DMS53 treated with DMSO at 0.1 percent for 48 hours (cell line): ENCODE data around the gene PKHD1.
A peak's percentile ranks its signal among the peaks of the same experiment; 100 is the strongest.

ENCODE experiments used
- DNase-seq: peaks from one replicate; lab custom pipeline; 2025; ENCODE audit not compliant: unreplicated experiment; lab: John Stamatoyannopoulos, UW

PKHD1 gene

DNA sequence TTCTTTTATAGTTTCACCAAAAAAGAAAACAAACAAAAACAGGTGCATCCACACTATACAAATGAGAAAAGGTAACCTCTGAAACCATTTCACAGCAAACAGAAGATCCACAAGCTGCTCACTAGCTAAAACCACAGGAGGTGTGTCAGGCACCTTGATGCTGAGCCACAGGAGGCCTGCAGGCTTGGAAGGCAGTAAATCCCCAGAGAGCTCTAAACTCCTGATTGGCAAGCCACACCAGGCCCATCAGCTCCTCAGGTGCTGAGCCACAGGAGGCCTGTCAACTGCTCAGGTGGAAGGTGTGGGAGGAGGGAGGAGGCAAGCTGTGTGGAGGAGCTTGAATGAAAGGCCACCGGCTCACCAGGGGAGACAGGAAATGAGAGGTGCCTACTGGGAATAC, 273.0 kb downstream of the PKHD1 start:
- peak; percentile 47 for DNase-seq

DNA sequence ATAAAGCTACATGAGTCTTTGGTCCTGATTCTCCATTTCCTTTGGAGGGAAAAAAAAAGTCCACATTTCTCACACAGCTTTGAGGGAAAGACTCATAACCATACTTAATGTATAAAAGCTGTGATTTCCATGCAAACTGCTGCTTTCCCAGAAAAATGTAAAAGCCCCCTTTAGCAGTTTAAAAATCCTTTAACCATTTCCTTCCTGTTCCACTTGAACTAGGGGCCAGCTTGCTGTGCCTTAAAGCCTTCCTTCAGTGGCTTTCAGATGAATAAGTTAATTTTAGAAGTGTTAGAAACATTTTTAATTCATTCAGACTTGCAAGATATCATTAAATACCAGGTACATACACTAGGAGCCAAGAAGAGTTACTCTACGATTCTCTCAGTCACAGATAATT, 273.5 kb downstream of the PKHD1 start:
- no peak for DNase-seq

- DNase-seq, result no peak
Observed at GRCh38 chr6:51812231-51812630, 275.2 kb downstream of the PKHD1 start.

GRCh38 chr6:51805517-51805916, 281.9 kb downstream of the PKHD1 start:
- DNase-seq, result no peak

GRCh38 chr6:51800603-51801002, 286.8 kb downstream of the PKHD1 start:
- no peak for DNase-seq

DNA sequence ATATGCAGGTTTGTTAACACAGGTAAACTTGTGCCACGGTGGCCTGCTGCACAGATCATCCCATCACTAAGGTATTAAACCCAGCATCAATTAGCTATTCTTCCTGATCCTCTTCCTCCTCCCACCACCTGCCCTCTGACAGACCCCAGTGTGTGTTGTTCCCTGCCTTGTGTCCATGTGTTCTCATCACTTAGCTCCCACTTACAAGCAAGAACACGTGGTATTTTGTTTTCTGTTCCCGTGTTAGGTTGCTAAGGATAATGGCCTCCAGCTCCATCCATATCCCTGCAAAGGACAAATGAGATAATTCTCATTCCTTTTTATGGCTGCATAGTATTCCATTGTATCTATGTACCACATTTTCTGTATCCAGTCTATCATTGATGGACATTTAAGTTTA, 294.0 kb downstream of the PKHD1 start:
- no peak for DNase-seq

- no peak for DNase-seq
Observed at GRCh38 chr6:51792273-51793030, 295.0 kb downstream of the PKHD1 start.

DNA sequence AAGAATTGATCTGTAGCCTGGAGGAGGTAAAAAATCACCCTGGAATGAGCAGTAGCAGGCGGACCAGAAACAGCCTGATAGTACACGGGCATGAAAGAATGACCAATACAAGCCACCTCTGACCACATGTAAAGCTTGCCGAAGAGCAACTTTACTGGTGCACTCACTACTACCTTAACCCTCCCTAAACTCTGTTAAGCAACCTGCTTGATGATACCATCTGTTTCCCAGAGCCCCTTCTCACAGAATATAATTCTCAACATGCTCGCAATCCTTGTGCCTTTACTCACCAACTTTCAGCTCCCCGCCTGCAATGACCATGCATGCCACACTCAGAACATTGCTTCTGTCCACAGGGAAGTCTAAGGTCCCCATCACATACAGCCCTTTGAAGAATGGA, 296.5 kb downstream of the PKHD1 start:
- DNase-seq, result no peak

DNA sequence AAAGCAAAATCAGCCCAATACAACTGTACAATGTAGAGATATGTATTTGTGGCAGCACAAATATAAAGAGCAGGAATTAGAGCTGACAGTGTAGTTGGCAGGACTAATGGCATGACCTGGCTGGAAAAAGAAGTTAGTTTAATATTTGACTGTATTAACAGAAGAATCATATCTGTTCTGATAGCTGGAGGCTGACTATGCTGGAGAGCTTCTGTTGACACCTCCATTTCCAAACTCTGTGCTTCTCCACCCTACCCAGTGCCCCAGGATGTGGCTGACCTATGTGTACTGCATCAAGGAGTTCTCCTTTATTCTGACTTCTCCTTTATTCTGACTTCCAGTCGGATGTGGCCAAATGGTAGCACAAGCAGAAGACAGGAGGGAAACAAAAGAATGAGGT, 299.3 kb downstream of the PKHD1 start:
- no peak for DNase-seq

- DNase-seq, result peak; percentile 15
Observed at GRCh38 chr6:51778666-51779065, 308.7 kb downstream of the PKHD1 start.

GRCh38 chr6:51777618-51778017, 309.8 kb downstream of the PKHD1 start:
- DNase-seq, result no peak

GRCh38 chr6:51775942-51776860, 311.2 kb downstream of the PKHD1 start:
- DNase-seq, result no peak

DNA sequence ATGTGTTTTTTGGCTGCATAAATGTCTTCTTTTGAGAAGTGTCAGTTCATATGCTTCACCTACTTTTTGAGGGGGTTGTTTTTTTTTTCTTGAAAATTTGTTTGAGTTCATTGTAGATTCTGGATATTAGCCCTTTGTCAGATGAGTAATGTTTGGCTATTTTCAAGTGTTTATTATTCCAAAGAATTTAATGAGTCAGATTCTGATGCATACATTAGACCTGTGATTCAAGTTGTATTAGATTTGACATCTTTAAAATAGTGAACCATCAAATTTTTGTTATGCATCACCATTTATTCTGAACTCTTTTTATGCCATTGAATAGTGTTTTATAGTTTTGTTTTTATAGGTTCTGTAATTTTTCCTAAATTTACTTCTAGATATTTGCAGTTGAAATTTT, 319.3 kb downstream of the PKHD1 start:
- DNase-seq, result peak; percentile 14

- DNase-seq, result no peak
Observed at GRCh38 chr6:51765230-51765629, 322.2 kb downstream of the PKHD1 start.

DNA sequence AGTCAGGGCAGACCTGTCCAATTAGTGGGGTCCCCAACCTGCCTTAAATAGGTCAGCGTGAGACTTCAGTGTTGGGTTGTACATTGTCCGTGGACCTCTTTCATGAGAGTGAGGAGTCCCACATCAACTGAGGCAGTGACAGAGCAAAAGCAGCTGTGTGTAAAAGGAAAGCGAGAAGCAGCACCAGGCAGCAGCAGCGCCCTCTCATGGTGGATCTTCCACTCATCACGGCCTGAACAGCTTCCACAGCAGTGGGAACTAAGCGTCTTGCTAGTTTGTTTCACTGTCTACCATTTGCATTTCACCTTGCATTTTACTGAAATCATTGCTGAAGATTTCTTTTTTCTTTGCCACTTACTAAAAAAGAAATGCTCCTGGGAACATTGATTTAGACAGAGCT, 333.8 kb downstream of the PKHD1 start:
- peak; percentile 10 for DNase-seq

DNA sequence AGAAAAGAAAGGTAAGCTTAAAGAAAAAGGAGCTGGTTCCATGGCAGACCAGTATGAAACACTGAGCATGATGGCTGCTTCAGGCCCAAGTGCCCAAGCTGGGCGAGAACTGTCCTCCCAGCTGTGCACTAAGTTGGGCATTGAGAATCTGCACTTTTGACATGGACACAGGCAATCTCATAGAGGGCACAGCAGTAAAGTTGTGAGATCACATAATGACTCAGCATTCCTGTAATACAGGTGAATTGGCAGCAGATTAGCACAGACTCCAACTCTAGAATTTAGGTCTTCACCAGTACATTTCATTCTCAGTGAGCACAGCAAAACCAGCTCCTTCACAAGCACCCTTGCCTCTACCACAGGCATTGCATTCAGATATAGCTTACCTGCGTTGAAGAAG, 343.4 kb downstream of the PKHD1 start:
- peak; percentile 53 for DNase-seq

DNA sequence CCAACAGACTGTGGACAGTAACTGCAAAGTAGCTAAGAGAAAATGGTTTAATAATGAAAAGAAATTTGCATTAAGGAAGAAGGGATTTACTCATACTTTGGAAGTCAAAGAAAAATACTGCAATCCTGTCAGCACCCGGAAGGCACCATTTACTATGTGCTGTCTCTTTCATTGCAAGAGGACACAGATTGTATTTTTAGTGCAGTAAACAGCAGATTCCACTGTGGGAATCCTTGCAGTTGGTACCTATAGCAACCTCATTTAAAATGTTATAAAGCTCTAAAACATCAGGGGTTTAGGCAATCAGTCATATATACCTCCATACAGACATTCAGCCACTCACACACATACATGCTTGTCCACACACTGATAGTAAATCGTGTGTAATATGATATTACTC, 346.8 kb downstream of the PKHD1 start:
- no peak for DNase-seq

DNA sequence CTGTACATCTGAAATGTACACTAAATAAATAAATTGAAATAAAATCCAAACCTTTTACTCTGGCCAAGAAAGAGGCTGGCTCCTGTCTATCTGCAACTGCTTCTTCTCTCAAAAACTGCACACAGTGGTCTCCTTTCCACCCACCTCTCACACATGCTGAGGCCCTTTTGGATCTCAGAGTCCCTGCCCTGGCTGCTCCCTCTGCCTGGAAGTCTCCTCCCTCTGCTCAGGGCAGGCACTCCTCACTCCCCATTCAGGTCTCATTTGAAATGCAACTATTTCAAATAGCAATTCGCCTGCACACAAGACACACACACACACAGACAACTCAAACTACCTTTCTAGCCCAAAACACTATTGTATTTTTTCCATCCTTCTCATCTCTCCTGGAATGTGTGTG, 348.8 kb downstream of the PKHD1 start:
- DNase-seq, result no peak

GRCh38 chr6:51737580-51738360, 349.6 kb downstream of the PKHD1 start:
- DNase-seq, result no peak

DNA sequence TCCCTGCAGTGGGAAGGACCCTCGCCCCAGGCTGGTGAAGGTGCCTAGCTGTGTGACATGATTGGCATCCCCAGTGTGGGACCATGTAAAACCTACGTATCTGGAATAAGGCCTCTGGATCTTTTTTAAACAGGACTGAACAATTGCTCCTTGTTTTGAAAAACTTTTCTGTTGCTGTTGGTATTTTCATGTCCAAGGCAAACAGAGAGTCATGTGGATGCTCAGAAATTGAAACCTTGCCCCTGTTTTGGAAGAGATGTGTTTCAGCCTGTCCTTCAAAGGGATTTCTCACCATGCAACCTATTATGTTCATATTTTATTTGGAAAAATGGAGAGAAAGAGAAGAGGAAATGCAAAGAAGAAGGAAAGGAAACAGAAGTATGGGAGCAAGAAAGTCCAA, 362.3 kb downstream of the PKHD1 start:
- DNase-seq, result no peak

DNA sequence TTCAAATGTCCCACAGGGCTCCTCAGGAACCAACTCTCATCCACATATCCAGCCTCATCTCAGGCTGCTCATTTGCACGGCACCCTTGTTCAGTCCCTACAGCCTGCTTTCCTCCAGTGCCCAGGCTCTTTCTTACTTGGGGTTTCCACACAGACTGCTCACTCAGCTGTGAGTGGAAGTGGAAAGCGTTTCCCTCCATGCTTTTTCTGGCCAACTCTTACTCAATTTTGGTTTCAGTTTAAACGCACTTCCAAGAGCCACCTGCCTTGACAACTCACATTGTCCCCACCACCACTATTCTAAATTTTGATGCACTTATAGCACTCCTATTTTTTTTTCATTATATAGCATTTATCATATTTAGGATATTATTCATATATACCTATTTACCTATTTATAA, 367.1 kb downstream of the PKHD1 start:
- DNase-seq, result no peak

DNA sequence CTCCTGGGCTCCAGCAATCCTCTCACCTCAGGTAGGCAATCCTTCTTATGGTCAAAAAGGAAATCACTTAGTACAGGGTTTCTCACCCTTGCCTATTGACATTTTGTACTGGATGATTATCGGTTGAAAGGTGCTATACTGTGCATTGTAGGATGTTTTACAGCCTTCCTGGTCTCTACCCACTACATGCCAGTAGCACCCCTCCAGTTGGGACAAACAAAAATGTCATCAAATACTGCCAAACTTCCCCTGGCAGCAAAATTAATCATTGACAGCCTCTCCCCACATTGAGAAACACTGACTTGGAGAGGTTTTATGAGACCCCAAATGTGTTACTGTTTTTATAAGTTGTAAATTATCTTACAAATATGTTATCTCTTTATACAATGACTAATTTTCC, 368.1 kb downstream of the PKHD1 start:
- DNase-seq, result no peak
